ENCODE data around the gene AMPD2. TPM values are rescaled to one million over a fixed set of nuclear protein-coding genes. Genes with fewer than 3 reads are reported as not detected.
"Not testable (repeated sequence)": the region's sequence is repeated elsewhere in the genome, so short reads cannot be mapped to it uniquely, and the experiment has no call there.

The AMPD2 gene
- total RNA-seq, 1 donor from 2014 or later, result 45.8 TPM

- DNase-seq (ENCODE audit: low spot score), result no peak
Observed at GRCh38 chr1:109652402-109652801, 32.8 kb downstream of the AMPD2 start.

- no peak for DNase-seq (ENCODE audit: low spot score)
Observed at GRCh38 chr1:109653306-109653705, 33.7 kb downstream of the AMPD2 start.

GRCh38 chr1:109654519-109654918 is 34.9 kb downstream of the AMPD2 start:
- no peak for DNase-seq (ENCODE audit: low spot score)

GRCh38 chr1:109655615-109656519 is 36.2 kb downstream of the AMPD2 start, which contains the start of gene GSTM4:
Gene GSTM4 (plus strand): TSS chr1:109656099. CDS start chr1:109656390, 291 bp downstream.
- DNase-seq (ENCODE audit: low spot score), result peak; percentile 84

GRCh38 chr1:109657395-109657794 is 37.8 kb downstream of the AMPD2 start:
- no peak for DNase-seq (ENCODE audit: low spot score)

GRCh38 chr1:109657970-109658369 is 38.3 kb downstream of the AMPD2 start:
- DNase-seq (ENCODE audit: low spot score), result no peak

GRCh38 chr1:109658533-109659042 is 39.0 kb downstream of the AMPD2 start:
- DNase-seq (ENCODE audit: low spot score), result no peak

GRCh38 chr1:109659145-109659544 is 39.5 kb downstream of the AMPD2 start:
- no peak for DNase-seq (ENCODE audit: low spot score)

GRCh38 chr1:109659997-109660690 is 40.5 kb downstream of the AMPD2 start:
- no peak for DNase-seq (ENCODE audit: low spot score)

- DNase-seq (ENCODE audit: low spot score), result not testable (repeated sequence)
Observed at GRCh38 chr1:109660691-109661026, 41.0 kb downstream of the AMPD2 start.

- DNase-seq (ENCODE audit: low spot score), result no peak
Observed at GRCh38 chr1:109661391-109661790, 41.8 kb downstream of the AMPD2 start.

GRCh38 chr1:109664671-109665070 is 45.0 kb downstream of the AMPD2 start:
- no peak for DNase-seq (ENCODE audit: low spot score)

- DNase-seq (ENCODE audit: low spot score), result peak; percentile 93
Observed at GRCh38 chr1:109667452-109668122, 48.0 kb downstream of the AMPD2 start, which contains the start of gene GSTM2. Gene GSTM2 (plus strand): TSS chr1:109668057. CDS start chr1:109668116, 59 bp downstream.

GRCh38 chr1:109668123-109668775 is 48.6 kb downstream of the AMPD2 start:
- no peak for DNase-seq (ENCODE audit: low spot score)

- no peak for DNase-seq (ENCODE audit: low spot score)
Observed at GRCh38 chr1:109669246-109669948, 49.8 kb downstream of the AMPD2 start.

GRCh38 chr1:109669949-109670302 is 50.3 kb downstream of the AMPD2 start:
- not testable (repeated sequence) for DNase-seq (ENCODE audit: low spot score)

GRCh38 chr1:109671067-109671466 is 51.4 kb downstream of the AMPD2 start:
- DNase-seq (ENCODE audit: low spot score), result no peak

GRCh38 chr1:109673861-109674260 is 54.2 kb downstream of the AMPD2 start:
- DNase-seq (ENCODE audit: low spot score), result not testable (repeated sequence)

GRCh38 chr1:109676683-109677381 is 57.2 kb downstream of the AMPD2 start:
- not testable (repeated sequence) for DNase-seq (ENCODE audit: low spot score)

- DNase-seq (ENCODE audit: low spot score), result no peak
Observed at GRCh38 chr1:109677459-109677858, 57.8 kb downstream of the AMPD2 start.
